ENCODE data around the gene LAMB4. TPM values are rescaled to one million over a fixed set of nuclear protein-coding genes. Genes with fewer than 3 reads are reported as not detected.
"Not testable (repeated sequence)": the region's sequence is repeated elsewhere in the genome, so short reads cannot be mapped to it uniquely, and the experiment has no call there.

Gene LAMB4
- polyA plus RNA-seq, 2 donors, result 3.5 to 4.9 TPM

DNA sequence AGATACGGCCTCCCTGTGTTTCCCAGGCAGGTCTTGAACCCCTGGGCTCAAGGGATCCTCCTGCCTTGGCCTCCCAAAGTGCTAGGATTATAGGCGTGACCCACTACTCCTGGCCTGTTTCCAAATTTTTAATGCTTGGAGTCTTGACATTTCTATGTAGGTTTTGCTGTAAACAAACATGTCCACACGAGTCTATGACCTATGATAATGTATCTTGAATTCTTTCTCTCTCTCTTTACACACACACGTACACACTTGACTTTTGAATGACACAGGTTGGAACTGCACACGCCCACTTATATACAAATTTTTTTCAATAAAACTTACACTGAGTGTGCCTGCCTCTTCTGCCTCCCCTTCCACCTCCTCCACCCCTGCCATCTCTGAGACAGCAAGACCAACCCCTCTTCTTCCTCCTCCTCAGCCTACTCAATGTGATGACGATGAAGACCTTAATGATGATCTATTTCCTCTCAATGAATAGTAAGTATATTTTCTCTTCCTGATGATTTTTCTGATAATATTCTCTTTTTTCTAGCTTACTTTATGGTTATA is 83.1 kb downstream of the LAMB4 start:
- H3K36me3 ChIP-seq (ENCODE audit: control insufficient read depth in 2 of 2, insufficient read depth in 2 of 2, low read length in 1 of 2), result no peaks in the 10 kb centered on the region
- no peak overlapping the region for H3K4me3 ChIP-seq (ENCODE audit: low read depth in 1 of 2, low read length in 2 of 2)
- no peaks in the 10 kb centered on the region for H3K27me3 ChIP-seq (ENCODE audit: control insufficient read depth in 1 of 2, insufficient read depth in 2 of 2, low read length in 2 of 2)
- 68 to 73% methylated on average over 6 of the region's 6 CpGs for WGBS, 2 donors
- H3K4me1 ChIP-seq (ENCODE audit: control insufficient read depth in 2 of 2, insufficient read depth in 2 of 2, low read length in 1 of 2), result no peaks in the 10 kb centered on the region
- H3K27ac ChIP-seq (ENCODE audit: low read depth in 2 of 2, low read length in 1 of 2), result no peak overlapping the region
- H3K9me3 ChIP-seq (ENCODE audit: control insufficient read depth in 2 of 2, insufficient read depth in 1 of 2, low read depth in 1 of 2, low read length in 1 of 2), result no peaks in the 10 kb centered on the region

DNA sequence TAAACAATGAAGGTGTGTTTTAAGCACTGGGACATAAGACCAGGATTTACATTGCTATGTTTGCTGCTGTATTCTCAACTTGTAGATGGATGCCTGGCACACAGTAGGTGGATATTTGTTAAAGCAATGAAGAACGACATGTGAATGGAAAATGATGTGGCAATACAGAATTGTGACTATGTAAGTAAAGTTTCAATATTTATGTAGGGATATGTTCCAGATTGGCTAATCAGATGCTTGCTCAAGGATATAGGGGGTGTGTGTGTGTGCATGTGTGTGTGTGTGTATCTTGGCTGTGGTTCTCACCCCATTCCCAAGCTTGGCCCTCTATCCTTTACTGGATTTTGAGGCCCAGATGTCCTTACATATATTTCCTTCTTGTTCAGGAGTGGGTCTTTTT is 84.5 kb downstream of the LAMB4 start:
- H3K4me1 ChIP-seq (ENCODE audit: control insufficient read depth in 2 of 2, insufficient read depth in 2 of 2, low read length in 1 of 2), result no peaks in the 10 kb centered on the region
- H3K4me3 ChIP-seq (ENCODE audit: low read depth in 1 of 2, low read length in 2 of 2), result no peak overlapping the region
- no peaks in the 10 kb centered on the region for H3K27me3 ChIP-seq (ENCODE audit: control insufficient read depth in 1 of 2, insufficient read depth in 2 of 2, low read length in 2 of 2)
- WGBS, 2 donors, result 66 to 68% methylated on average over 1 of the region's 1 CpG
- no peaks in the 10 kb centered on the region for H3K36me3 ChIP-seq (ENCODE audit: control insufficient read depth in 2 of 2, insufficient read depth in 2 of 2, low read length in 1 of 2)
- no peak overlapping the region for H3K27ac ChIP-seq (ENCODE audit: low read depth in 2 of 2, low read length in 1 of 2)
- H3K9me3 ChIP-seq (ENCODE audit: control insufficient read depth in 2 of 2, insufficient read depth in 1 of 2, low read depth in 1 of 2, low read length in 1 of 2), result no peaks in the 10 kb centered on the region

DNA sequence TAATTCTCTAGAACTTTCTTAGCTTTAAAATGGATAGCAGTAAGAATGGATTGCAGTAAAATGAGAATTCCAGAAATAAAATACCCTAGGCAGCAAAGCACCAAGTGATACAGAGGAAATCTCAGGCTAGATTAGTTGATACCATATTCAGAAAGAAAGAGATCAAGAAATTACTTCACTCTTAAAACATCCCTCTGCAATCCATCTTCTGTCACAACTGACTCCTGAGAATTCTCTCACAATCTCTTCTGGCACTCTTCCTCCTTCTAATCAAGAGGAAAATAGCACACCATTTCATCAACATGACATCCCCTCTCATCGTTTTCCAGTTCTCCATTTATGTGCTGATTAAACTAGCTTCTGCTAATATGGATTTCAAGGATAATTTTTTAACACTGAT is 85.0 kb downstream of the LAMB4 start:
- Histone ChIP-seq H3K36me3 (ENCODE audit: control insufficient read depth in 2 of 2, insufficient read depth in 2 of 2, low read length in 1 of 2) (no peaks in the 10 kb centered on the region), H3K4me3 (ENCODE audit: low read depth in 1 of 2, low read length in 2 of 2) (no peak overlapping the region), H3K27me3 (ENCODE audit: control insufficient read depth in 1 of 2, insufficient read depth in 2 of 2, low read length in 2 of 2) (no peaks in the 10 kb centered on the region), H3K27ac (ENCODE audit: low read depth in 2 of 2, low read length in 1 of 2) (no peak overlapping the region), H3K9me3 (ENCODE audit: control insufficient read depth in 2 of 2, insufficient read depth in 1 of 2, low read depth in 1 of 2, low read length in 1 of 2) (no peaks in the 10 kb centered on the region), H3K4me1 (ENCODE audit: control insufficient read depth in 2 of 2, insufficient read depth in 2 of 2, low read length in 1 of 2) (no peaks in the 10 kb centered on the region)
- WGBS, 2 donors, result 21 to 27% methylated on average over 1 of the region's 1 CpG

DNA sequence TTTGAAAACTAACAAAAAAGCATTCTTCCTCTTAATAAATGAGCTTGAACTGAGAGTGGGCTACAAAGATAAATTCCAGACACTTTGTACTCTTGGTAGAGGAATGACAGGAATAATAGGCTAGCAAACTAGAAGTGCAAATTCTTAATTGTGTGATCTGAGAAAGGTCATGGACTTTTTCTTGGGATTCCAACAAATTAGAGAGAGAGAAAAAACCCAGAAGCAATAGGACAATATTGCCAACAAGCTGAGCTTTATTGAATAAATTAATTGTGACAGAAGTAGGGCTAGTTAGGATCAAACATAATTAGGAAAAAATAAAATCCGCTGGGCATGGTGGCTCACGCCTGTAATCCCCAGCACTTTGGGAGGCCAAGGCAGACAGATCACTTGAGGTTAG is 85.8 kb downstream of the LAMB4 start:
- no peaks in the 10 kb centered on the region for H3K4me1 ChIP-seq (ENCODE audit: control insufficient read depth in 2 of 2, insufficient read depth in 2 of 2, low read length in 1 of 2)
- no peak overlapping the region for H3K4me3 ChIP-seq (ENCODE audit: low read depth in 1 of 2, low read length in 2 of 2)
- WGBS, 2 donors, result 78 to 85% methylated on average over 2 of the region's 2 CpGs
- H3K36me3 ChIP-seq (ENCODE audit: control insufficient read depth in 2 of 2, insufficient read depth in 2 of 2, low read length in 1 of 2), result no peaks in the 10 kb centered on the region
- H3K27me3 ChIP-seq (ENCODE audit: control insufficient read depth in 1 of 2, insufficient read depth in 2 of 2, low read length in 2 of 2), result no peaks in the 10 kb centered on the region
- no peaks in the 10 kb centered on the region for H3K9me3 ChIP-seq (ENCODE audit: control insufficient read depth in 2 of 2, insufficient read depth in 1 of 2, low read depth in 1 of 2, low read length in 1 of 2)
- no peak overlapping the region for H3K27ac ChIP-seq (ENCODE audit: low read depth in 2 of 2, low read length in 1 of 2)

DNA sequence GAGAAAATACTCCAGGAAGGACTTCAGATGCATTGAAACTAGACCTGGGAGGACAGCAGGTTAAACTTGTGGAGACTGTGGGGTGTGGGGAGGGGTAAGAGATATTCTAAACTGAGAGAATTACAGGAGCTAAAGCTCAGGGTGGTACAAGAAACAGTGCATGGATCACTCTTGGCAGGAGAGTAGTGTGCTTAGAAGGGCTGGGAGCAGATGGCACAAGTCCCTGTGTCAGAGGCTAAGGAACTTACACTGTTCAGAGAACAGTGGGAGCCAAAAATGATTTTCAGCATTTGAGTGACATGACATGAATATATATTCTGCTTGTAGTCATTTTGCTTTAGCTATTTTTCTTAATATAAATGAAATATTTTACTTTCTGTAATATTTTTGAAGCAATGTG is 91.2 kb downstream of the LAMB4 start:
- Histone ChIP-seq H3K4me1 (ENCODE audit: control insufficient read depth in 2 of 2, insufficient read depth in 2 of 2, low read length in 1 of 2) (no peaks in the 10 kb centered on the region), H3K27ac (ENCODE audit: low read depth in 2 of 2, low read length in 1 of 2) (no peak overlapping the region), H3K4me3 (ENCODE audit: low read depth in 1 of 2, low read length in 2 of 2) (no peak overlapping the region), H3K27me3 (ENCODE audit: control insufficient read depth in 1 of 2, insufficient read depth in 2 of 2, low read length in 2 of 2) (no peaks in the 10 kb centered on the region), H3K36me3 (ENCODE audit: control insufficient read depth in 2 of 2, insufficient read depth in 2 of 2, low read length in 1 of 2) (no peaks in the 10 kb centered on the region), H3K9me3 (ENCODE audit: control insufficient read depth in 2 of 2, insufficient read depth in 1 of 2, low read depth in 1 of 2, low read length in 1 of 2) (no peaks in the 10 kb centered on the region)

DNA sequence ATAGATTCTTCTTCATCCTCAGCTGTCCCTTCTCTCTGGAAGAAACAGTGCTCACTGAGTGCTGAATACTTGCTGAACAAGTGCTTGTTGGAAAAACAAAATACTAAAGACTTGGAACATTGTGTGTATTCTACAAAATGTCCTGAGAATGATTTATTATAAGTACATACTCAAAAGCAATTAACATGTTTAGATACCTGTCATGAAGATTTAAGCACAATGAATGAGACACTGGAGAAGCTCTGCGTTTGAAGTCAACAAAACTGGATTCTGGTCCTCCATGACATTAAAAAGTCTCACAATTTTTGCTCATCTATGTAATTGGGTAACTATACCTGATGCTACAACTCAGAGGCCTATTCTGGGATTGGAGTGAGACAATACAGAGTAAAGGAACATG is 92.4 kb downstream of the LAMB4 start:
- H3K4me1 ChIP-seq (ENCODE audit: control insufficient read depth in 2 of 2, insufficient read depth in 2 of 2, low read length in 1 of 2), result no peaks in the 10 kb centered on the region
- H3K4me3 ChIP-seq (ENCODE audit: low read depth in 1 of 2, low read length in 2 of 2), result no peak overlapping the region
- H3K9me3 ChIP-seq (ENCODE audit: control insufficient read depth in 2 of 2, insufficient read depth in 1 of 2, low read depth in 1 of 2, low read length in 1 of 2), result no peaks in the 10 kb centered on the region
- no peaks in the 10 kb centered on the region for H3K27me3 ChIP-seq (ENCODE audit: control insufficient read depth in 1 of 2, insufficient read depth in 2 of 2, low read length in 2 of 2)
- WGBS, 2 donors, result 65 to 69% methylated on average over 1 of the region's 1 CpG
- no peaks in the 10 kb centered on the region for H3K36me3 ChIP-seq (ENCODE audit: control insufficient read depth in 2 of 2, insufficient read depth in 2 of 2, low read length in 1 of 2)
- H3K27ac ChIP-seq (ENCODE audit: low read depth in 2 of 2, low read length in 1 of 2), result no peak overlapping the region

DNA sequence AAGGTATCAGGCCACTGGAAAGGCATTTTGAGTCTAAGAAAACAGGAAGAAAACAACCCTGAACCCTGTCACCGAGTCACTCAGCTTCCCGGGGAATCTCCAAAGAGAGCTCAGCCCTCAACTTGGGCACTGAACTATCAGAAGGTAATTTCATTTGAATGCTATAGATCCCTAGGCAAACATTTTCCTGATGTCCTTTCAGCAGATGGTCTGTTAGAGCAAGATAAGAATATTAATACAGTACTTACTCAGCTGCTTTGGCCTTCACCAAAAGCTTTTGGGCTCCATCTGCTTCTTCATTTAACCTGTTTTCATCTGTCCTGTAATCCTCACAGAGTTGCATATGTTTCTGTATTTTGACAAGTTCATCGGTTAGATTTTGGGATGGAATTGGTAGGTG is 93.0 kb downstream of the LAMB4 start:
- Histone ChIP-seq H3K36me3 (ENCODE audit: control insufficient read depth in 2 of 2, insufficient read depth in 2 of 2, low read length in 1 of 2) (no peaks in the 10 kb centered on the region), H3K4me3 (ENCODE audit: low read depth in 1 of 2, low read length in 2 of 2) (no peak overlapping the region), H3K4me1 (ENCODE audit: control insufficient read depth in 2 of 2, insufficient read depth in 2 of 2, low read length in 1 of 2) (no peaks in the 10 kb centered on the region), H3K27ac (ENCODE audit: low read depth in 2 of 2, low read length in 1 of 2) (no peak overlapping the region), H3K9me3 (ENCODE audit: control insufficient read depth in 2 of 2, insufficient read depth in 1 of 2, low read depth in 1 of 2, low read length in 1 of 2) (no peaks in the 10 kb centered on the region), H3K27me3 (ENCODE audit: control insufficient read depth in 1 of 2, insufficient read depth in 2 of 2, low read length in 2 of 2) (no peaks in the 10 kb centered on the region)
- WGBS, 2 donors, result 72 to 76% methylated on average over 3 of the region's 3 CpGs

DNA sequence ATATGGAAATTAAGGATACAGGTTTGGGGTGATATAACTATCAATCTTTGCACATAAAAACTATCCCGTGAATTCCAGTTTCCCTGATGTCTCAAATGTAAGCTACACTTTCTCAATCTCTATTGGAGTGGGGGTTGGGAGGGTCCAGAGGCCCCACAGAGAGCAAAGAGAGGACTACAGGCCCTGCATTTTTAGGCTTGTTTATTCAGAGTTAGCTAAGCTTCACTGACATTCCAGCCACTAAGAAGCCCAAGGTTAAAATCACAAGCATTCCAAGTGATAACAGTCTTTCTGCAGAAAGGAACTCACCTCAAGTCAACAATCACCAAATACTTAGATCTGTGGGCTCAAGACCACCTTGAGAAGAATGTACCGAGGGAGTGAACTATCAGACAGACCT is 95.6 kb downstream of the LAMB4 start:
- Histone ChIP-seq H3K4me3 (ENCODE audit: low read depth in 1 of 2, low read length in 2 of 2) (no peak overlapping the region), H3K4me1 (ENCODE audit: control insufficient read depth in 2 of 2, insufficient read depth in 2 of 2, low read length in 1 of 2) (no peaks in the 10 kb centered on the region), H3K9me3 (ENCODE audit: control insufficient read depth in 2 of 2, insufficient read depth in 1 of 2, low read depth in 1 of 2, low read length in 1 of 2) (no peaks in the 10 kb centered on the region), H3K27me3 (ENCODE audit: control insufficient read depth in 1 of 2, insufficient read depth in 2 of 2, low read length in 2 of 2) (no peaks in the 10 kb centered on the region), H3K27ac (ENCODE audit: low read depth in 2 of 2, low read length in 1 of 2) (no peak overlapping the region), H3K36me3 (ENCODE audit: control insufficient read depth in 2 of 2, insufficient read depth in 2 of 2, low read length in 1 of 2) (no peaks in the 10 kb centered on the region)
- WGBS, 2 donors, result 75 to 84% methylated on average over 2 of the region's 2 CpGs

DNA sequence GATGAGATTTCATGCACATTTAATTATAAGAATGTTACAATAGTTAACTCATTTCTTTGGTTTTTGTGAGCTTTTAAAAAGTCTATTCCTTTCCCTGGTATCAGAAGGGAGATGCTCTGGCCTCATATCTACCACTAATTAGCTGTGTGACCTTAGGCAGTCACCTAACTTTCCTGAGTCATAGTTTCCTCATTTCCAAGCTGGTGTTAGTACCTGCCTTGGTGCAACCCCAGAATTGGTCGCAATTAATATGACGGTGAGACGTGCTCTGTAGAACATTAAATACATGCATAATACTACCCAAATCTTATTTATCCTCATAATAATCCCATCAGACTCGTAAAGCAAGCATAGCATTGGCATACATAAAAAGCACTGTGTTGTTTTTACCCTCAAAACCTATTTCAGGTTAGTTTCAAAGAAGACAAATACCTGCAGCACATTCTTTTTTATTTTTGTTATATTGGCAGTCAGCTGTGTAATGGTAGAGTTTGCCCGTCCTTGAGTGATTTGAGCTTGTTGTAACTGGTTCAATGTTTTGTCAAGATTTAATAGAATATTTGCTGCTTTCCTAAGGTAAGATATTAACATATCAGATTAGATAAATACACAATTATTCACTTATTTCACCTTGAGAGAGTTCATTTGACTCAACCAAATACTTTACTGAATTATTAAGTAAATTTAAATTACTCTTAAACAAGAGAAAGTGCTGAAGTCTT is 96.2 kb downstream of the LAMB4 start:
- WGBS, 2 donors, result 64 to 68% methylated on average over 5 of the region's 5 CpGs
- Histone ChIP-seq H3K36me3 (ENCODE audit: control insufficient read depth in 2 of 2, insufficient read depth in 2 of 2, low read length in 1 of 2) (no peaks in the 10 kb centered on the region), H3K4me1 (ENCODE audit: control insufficient read depth in 2 of 2, insufficient read depth in 2 of 2, low read length in 1 of 2) (no peaks in the 10 kb centered on the region), H3K27ac (ENCODE audit: low read depth in 2 of 2, low read length in 1 of 2) (no peak overlapping the region), H3K9me3 (ENCODE audit: control insufficient read depth in 2 of 2, insufficient read depth in 1 of 2, low read depth in 1 of 2, low read length in 1 of 2) (no peaks in the 10 kb centered on the region), H3K27me3 (ENCODE audit: control insufficient read depth in 1 of 2, insufficient read depth in 2 of 2, low read length in 2 of 2) (no peaks in the 10 kb centered on the region), H3K4me3 (ENCODE audit: low read depth in 1 of 2, low read length in 2 of 2) (no peak overlapping the region)

DNA sequence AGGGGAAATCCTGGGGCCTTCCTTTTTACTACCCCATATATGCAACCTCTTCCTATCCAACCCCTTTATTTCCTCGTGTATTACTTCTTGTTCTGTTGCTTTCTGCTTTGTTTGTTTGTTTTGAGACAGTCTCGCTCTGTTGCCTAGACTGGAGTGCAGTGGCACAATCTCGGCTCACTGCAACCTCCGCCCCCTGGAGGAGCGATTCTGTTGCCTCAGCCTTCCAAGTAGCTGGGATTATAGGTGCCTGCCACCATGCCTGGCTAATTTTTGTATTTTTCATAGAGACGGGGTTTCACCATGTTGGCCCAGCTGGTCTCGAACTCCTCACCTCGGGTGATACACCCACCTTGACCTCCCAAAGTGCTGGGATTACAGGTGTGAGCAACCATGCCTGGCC is 96.9 kb downstream of the LAMB4 start:
- H3K9me3 ChIP-seq (ENCODE audit: control insufficient read depth in 2 of 2, insufficient read depth in 1 of 2, low read depth in 1 of 2, low read length in 1 of 2); H3K27me3 ChIP-seq (ENCODE audit: control insufficient read depth in 1 of 2, insufficient read depth in 2 of 2, low read length in 2 of 2); H3K4me3 ChIP-seq (ENCODE audit: low read depth in 1 of 2, low read length in 2 of 2); H3K36me3 ChIP-seq (ENCODE audit: control insufficient read depth in 2 of 2, insufficient read depth in 2 of 2, low read length in 1 of 2); H3K27ac ChIP-seq (ENCODE audit: low read depth in 2 of 2, low read length in 1 of 2); H3K4me1 ChIP-seq (ENCODE audit: control insufficient read depth in 2 of 2, insufficient read depth in 2 of 2, low read length in 1 of 2): not testable (repeated sequence)
- 87 to 90% methylated on average over 8 of the region's 8 CpGs for WGBS, 2 donors

All from esophagus (tissue), 2 donors.